ENCODE measurements around the gene ADAMTS4.

Gene ADAMTS4

DNA sequence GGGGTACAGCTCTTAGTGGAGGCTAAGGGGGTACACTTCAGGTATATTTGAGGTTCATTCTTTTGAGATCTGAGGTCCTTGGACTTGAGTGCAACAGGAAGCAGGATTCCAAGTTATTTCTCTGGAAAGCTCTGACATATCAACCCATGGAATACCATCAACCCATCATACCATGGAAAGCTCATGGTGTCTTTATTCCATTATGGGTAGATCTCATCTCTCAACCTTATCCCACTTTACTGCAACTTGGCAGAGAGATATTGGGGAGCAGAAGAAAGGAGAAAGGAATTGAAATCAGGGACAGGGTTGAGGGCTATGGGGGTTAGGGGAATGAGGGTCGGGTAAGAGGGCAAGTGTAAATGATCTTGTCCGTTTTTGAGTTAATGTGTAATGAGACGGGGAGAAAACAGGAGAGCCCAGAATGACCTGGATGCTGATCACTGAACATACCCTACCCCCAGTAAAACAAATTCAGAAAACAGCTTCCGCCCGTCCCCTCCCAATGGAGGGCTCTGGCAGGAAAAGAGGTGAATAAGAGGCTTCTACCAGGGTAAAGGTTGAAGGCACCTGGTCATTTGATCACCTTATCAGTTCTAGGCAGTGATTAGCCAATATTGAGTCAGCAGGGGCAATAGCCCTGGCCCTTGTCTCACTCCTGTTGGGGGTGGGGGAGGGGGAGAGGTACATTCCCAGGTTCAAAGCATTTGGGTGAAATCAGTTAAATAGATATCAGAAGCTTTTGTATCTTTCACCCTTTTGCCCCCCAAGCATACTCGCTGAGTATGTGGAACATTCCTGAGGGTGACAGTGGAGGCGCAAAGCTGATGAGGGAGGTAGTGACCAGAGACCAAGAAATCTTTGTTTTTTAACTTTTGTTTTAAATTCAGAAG lies 25.2 kb upstream of the ADAMTS4 start:
- peaks cover 24% of the 10 kb centered on the region for H3K4me1 Mint-ChIP-seq
- no peak overlapping the region for H3K27ac Mint-ChIP-seq
- H3K27me3 Mint-ChIP-seq (ENCODE audit: low read depth): peaks cover 4% of the 10 kb centered on the region
- no peak overlapping the region for H3K4me3 Mint-ChIP-seq
- peaks cover 7% of the 10 kb centered on the region for H3K36me3 Mint-ChIP-seq (ENCODE audit: low read depth)
- H3K9me3 Mint-ChIP-seq: no peaks in the 10 kb centered on the region
- TF ChIP-seq, protein P1, sequence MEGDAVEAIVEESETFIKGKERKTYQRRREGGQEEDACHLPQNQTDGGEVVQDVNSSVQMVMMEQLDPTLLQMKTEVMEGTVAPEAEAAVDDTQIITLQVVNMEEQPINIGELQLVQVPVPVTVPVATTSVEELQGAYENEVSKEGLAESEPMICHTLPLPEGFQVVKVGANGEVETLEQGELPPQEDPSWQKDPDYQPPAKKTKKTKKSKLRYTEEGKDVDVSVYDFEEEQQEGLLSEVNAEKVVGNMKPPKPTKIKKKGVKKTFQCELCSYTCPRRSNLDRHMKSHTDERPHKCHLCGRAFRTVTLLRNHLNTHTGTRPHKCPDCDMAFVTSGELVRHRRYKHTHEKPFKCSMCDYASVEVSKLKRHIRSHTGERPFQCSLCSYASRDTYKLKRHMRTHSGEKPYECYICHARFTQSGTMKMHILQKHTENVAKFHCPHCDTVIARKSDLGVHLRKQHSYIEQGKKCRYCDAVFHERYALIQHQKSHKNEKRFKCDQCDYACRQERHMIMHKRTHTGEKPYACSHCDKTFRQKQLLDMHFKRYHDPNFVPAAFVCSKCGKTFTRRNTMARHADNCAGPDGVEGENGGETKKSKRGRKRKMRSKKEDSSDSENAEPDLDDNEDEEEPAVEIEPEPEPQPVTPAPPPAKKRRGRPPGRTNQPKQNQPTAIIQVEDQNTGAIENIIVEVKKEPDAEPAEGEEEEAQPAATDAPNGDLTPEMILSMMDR (IDR thresholded peaks at IDR 0.05; ENCODE audit: unreplicated experiment in 3 of 3): no peak

DNA sequence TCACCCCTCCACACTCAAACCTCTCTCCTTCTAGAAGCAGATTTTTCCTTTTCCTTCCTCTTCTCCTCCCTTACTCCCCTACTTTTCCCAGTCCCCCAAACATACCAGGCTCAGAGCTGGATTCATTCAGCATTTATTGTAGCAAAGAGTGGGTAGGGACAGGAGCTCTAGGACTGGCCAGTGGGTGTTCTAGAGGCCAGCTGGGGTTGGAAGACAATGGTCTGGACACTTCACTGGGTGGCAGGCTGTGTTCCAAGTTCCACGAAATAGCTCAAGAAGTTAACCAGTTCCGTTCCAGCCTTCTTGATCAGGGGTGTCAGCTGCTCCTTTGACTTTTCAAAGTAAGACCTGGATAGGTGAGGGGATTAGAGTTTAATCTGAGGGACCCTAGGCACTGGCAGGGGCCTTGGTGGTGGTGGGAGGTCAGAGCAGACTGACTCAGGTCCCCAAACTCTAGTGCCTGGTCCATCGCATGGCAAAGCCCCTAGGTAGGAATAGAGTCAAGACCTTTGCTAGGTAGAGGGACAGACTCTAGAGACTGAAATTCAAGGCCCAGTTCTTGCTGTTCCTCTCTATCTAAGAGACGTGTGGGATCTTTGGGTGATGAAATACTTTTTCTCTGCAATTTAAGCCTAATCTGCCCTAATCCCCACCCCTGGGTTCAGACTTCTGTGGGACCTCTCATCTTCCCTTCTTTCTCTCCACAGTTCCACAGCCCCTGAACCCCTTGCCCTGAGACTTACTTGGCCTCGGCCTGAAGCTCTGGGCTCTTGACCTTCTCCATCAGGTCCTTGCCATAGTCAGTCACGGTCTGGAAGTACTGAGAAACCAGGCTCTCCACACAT lies 23.5 kb upstream of the ADAMTS4 start:
- H3K4me1 Mint-ChIP-seq: peaks cover 18% of the 10 kb centered on the region
- H3K27ac Mint-ChIP-seq: no peak overlapping the region
- H3K9me3 Mint-ChIP-seq: no peaks in the 10 kb centered on the region
- no peak overlapping the region for H3K4me3 Mint-ChIP-seq
- H3K36me3 Mint-ChIP-seq (ENCODE audit: low read depth): no peaks in the 10 kb centered on the region
- TF ChIP-seq, protein P1 (IDR thresholded peaks at IDR 0.05; ENCODE audit: unreplicated experiment in 3 of 3): no peak
- peaks cover 4% of the 10 kb centered on the region for H3K27me3 Mint-ChIP-seq (ENCODE audit: low read depth)

DNA sequence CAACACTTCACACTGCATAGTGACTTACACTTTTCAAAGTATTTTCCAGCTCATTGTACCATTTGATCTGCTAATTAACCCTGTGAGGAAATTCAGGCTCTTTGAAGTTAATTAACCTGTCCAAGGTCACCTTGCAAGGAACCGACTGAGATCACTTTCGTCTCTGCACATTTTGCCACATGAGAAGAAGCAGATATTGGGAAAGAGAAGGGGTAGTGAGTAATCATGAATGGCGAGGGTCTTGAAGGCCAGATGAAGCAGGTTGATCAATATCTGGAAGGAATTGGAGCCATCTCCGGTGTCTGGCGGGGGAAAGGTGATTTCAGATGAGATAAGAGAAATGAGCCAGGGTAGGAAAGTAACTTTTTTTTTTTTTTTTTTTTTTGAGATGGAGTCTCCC lies 21.1 kb upstream of the ADAMTS4 start:
- peaks cover 4% of the 10 kb centered on the region for H3K27me3 Mint-ChIP-seq (ENCODE audit: low read depth)
- H3K4me3 Mint-ChIP-seq: no peak overlapping the region
- H3K9me3 Mint-ChIP-seq: no peaks in the 10 kb centered on the region
- no peaks in the 10 kb centered on the region for H3K4me1 Mint-ChIP-seq
- H3K36me3 Mint-ChIP-seq (ENCODE audit: low read depth): peaks cover 4% of the 10 kb centered on the region
- peak overlapping the region in 1 of 3 experiments; percentile 39 for H3K27ac Mint-ChIP-seq
- TF ChIP-seq, protein P1 (IDR thresholded peaks at IDR 0.05; ENCODE audit: unreplicated experiment in 3 of 3): no peak

DNA sequence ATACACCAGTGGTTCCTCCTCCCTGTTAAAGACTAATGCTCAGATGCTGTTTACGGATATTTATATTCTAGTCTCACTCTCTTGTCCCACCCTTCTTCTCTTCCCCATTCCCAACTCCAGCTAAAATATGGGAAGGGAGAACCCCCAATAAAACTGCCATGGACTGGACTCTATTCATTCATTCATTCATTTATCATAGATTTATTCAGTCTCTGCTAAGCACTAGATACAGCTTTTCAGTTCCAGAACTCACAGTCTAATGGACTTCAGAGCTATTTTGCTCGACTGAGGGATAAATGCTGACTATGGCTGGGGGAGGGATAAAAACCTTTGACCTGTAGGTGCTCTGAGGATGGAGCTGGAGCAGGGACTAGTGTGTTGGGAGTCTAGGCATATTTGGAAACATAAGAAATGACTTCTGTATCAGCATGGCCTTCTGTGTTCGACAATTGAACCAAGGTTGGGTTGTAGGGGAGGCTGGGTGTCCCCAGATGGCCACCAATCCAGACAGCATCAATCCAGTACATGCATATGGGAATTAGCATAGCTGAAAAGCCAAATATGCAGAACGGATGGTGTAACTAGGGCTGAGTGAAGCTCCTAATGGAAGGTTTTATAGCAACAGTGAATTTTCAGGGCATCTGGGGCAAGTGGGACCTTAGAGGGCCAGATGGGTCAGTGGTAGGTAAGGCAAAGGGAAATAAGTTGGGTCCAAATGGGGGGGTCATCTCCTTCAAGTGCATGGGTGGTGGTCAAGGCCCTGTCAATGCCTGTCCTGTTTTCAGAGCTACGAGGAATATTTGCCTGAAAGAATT lies 20.4 kb upstream of the ADAMTS4 start:
- Mint-ChIP-seq H3K9me3 (no peaks in the 10 kb centered on the region), H3K27me3 (ENCODE audit: low read depth) (peaks cover 4% of the 10 kb centered on the region), H3K4me1 (no peaks in the 10 kb centered on the region), H3K4me3 (no peak overlapping the region), H3K27ac (peak overlapping the region in 1 of 3 experiments; percentile 63), H3K36me3 (ENCODE audit: low read depth) (peaks cover 10% of the 10 kb centered on the region)
- TF ChIP-seq, protein P1 (IDR thresholded peaks at IDR 0.05; ENCODE audit: unreplicated experiment in 3 of 3): no peak

DNA sequence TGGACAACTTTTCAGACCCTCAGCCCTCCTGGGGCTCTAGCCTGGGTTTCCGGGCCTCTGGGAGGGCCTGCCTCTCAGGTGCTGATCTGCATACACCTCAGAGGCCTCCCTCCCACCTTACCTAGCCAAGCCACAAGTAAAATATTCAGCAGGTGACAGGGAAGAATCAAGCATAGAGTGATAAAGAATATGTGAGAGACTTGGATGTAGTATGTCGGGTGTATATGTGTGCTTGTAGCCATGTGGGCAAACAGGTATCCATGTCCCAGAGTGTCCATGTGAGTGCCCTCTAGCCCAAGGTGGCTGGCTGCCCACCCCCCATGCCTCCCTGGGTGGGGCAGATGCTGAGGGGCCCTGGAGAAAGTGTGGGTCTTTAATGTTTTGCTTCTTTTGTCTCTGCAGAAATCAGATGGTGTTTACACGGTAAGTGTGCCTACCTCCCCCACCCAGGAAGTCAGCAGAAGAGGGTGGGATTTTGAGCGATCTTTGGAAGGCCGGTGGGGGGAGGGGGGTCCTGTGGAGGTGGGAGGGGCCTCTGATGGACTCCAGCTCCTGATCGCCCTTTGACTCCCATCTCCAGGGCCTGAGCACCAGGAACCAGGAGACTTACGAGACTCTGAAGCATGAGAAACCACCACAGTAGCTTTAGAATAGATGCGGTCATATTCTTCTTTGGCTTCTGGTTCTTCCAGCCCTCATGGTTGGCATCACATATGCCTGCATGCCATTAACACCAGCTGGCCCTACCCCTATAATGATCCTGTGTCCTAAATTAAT lies 19.6 kb upstream of the ADAMTS4 start:
- Mint-ChIP-seq H3K27ac (peak overlapping the region in 1 of 3 experiments; percentile 63), H3K4me3 (no peak overlapping the region), H3K36me3 (ENCODE audit: low read depth) (peaks cover 18% of the 10 kb centered on the region), H3K27me3 (ENCODE audit: low read depth) (peaks cover 2% of the 10 kb centered on the region), H3K4me1 (no peaks in the 10 kb centered on the region), H3K9me3 (no peaks in the 10 kb centered on the region)
- TF ChIP-seq, protein P1 (IDR thresholded peaks at IDR 0.05; ENCODE audit: unreplicated experiment in 3 of 3): no peak
